Pulmonary artery endothelial cell (primary cell): ENCODE measurements around the gene ZNF674. TPM values are rescaled to one million over a fixed set of nuclear protein-coding genes. Genes with fewer than 3 reads are reported as not detected.
"Not testable (repeated sequence)": the region's sequence is repeated elsewhere in the genome, so short reads cannot be mapped to it uniquely, and the experiment has no call there.

ENCODE experiments used
- DNase-seq: peaks from one replicate; pipeline ENCODE4 v3.0.0-alpha.2; 2011; ENCODE audit warnings: low read depth, low spot score
- total RNA-seq: library from RNA; depleted of rRNA; stranded (reverse); fragments of >200 nt; gene quantifications from 2 replicates; pipeline ENCODE4 v1.2.3, GENCODE V29; 2014

The ZNF674 gene
- total RNA-seq, 1 donor from 2014 or later, result 5.2 TPM

- not testable (repeated sequence) for DNase-seq
Observed at GRCh38 chrX:46478634-46479033, 66.6 kb downstream of the ZNF674 start.

GRCh38 chrX:46477435-46477834 is 67.8 kb downstream of the ZNF674 start:
- no peak for DNase-seq

GRCh38 chrX:46465203-46465602 is 80.0 kb downstream of the ZNF674 start:
- no peak for DNase-seq

- DNase-seq, result no peak
Observed at GRCh38 chrX:46463682-46464081, 81.5 kb downstream of the ZNF674 start.

GRCh38 chrX:46461660-46462191 is 83.5 kb downstream of the ZNF674 start:
- DNase-seq, result no peak

- DNase-seq, result not testable (repeated sequence)
Observed at GRCh38 chrX:46460801-46461659, 84.2 kb downstream of the ZNF674 start.

GRCh38 chrX:46459603-46460002 is 85.6 kb downstream of the ZNF674 start:
- no peak for DNase-seq

- peak; percentile 83 for DNase-seq
Observed at GRCh38 chrX:46456125-46456922, 88.9 kb downstream of the ZNF674 start.

Other genes with a start within 250 kb of the ZNF674 start
- gene CHST7, start 28.3 kb upstream of the ZNF674 start, total RNA-seq, result 31.5 and 33.4 TPM in 2 replicates
- 35.6 and 40.6 TPM in 2 replicates for gene SLC9A7, start 213.7 kb upstream of the ZNF674 start, total RNA-seq